ENCODE results near the gene PCCA.

DNA sequence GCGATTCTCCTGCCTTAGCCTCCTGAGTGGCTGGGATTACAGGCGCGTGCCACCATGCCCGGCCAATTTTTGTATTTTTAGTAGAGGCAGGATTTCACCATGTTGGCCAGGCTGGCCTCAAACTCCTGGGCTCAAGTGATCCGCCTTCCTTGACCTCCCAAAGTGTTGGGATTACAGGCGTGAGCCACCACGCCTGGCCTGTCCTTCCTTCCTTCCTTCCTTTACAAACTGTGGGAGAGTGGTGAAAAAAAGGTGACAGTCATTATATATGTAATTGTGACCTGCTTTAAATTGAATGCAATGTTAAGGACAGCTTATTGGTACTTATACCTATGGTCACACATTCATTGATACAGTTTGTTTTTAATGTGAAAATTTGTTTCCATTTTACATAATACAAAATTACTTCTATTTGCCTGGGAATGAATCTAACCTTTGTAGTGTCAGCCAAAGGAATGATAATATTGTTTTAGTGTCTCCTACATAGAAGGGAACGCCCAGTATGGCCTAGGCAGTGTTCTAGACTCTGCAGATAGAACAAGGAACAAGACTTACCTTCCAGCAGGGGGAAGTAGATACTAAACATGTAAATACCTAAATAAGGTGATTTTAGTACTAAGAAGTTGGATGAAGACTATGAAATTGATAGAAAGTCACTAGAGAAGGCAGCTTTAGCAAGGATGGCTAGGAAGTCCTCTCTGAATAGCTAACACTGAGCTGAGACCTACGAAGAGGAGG is 353.4 kb downstream of the PCCA start:
- TF ChIP-seq CREB1 (CRISPR knock-in tag; IDR thresholded peaks at IDR 0.05) (no peak), MXD4 (CRISPR knock-in tag; IDR thresholded peaks at IDR 0.05; ENCODE audit: borderline replicate concordance) (no peak), FOXJ3 (CRISPR knock-in tag; IDR thresholded peaks at IDR 0.05; ENCODE audit: borderline replicate concordance) (no peak), NFE2L1 (CRISPR knock-in tag; IDR thresholded peaks at IDR 0.05) (no peak), ATF6 (CRISPR knock-in tag; IDR thresholded peaks at IDR 0.05) (no peak)
- TF ChIP-seq, protein P1, sequence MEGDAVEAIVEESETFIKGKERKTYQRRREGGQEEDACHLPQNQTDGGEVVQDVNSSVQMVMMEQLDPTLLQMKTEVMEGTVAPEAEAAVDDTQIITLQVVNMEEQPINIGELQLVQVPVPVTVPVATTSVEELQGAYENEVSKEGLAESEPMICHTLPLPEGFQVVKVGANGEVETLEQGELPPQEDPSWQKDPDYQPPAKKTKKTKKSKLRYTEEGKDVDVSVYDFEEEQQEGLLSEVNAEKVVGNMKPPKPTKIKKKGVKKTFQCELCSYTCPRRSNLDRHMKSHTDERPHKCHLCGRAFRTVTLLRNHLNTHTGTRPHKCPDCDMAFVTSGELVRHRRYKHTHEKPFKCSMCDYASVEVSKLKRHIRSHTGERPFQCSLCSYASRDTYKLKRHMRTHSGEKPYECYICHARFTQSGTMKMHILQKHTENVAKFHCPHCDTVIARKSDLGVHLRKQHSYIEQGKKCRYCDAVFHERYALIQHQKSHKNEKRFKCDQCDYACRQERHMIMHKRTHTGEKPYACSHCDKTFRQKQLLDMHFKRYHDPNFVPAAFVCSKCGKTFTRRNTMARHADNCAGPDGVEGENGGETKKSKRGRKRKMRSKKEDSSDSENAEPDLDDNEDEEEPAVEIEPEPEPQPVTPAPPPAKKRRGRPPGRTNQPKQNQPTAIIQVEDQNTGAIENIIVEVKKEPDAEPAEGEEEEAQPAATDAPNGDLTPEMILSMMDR (IDR thresholded peaks at IDR 0.05): no peak
